ENCODE measurements around the gene GBGT1. TPM values are rescaled to one million over a fixed set of nuclear protein-coding genes. Genes with fewer than 3 reads are reported as not detected.

The GBGT1 gene
- total and polyA plus RNA-seq, 2 experiments from 2014 or later = 4.0 to 10.1 TPM

GRCh38 chr9:133116346-133117231 lies 47.1 kb downstream of the GBGT1 start:
- Histone ChIP-seq H3K27me3 (no peaks in the 10 kb centered on the region), H3K27ac (no peak overlapping the region), H3K4me3 (no peak overlapping the region), H3K4me1 (ENCODE audit: insufficient read depth) (peaks cover 46% of the 10 kb centered on the region), H3K9me2 (replicated peaks; ENCODE audit: insufficient read depth) (no peaks in the 10 kb centered on the region), H3K9me3 (ENCODE audit: low read depth) (no peaks in the 10 kb centered on the region), H2AFZ (no peak overlapping the region), H3K79me2 (peaks cover 80% of the 10 kb centered on the region), H3K36me3 (replicated peaks; ENCODE audit: insufficient read depth, low read depth) (no peaks in the 10 kb centered on the region), H4K20me1 (ENCODE audit: insufficient read depth, poor library complexity, severe bottlenecking) (peaks cover 67% of the 10 kb centered on the region), H3K4me2 (no peak overlapping the region)
- WGBS (ENCODE audit: low lambda C conversion rate, missing lambda C conversion rate) = 97% methylated on average over 20 of the region's 20 CpGs
- TF ChIP-seq EZH2 (IDR thresholded peaks at IDR 0.05; ENCODE audit: borderline replicate concordance) (no peak), CTCF (IDR thresholded peaks at IDR 0.05; ENCODE audit: poor library complexity) (no peak), EZH2phosphoT487 (IDR thresholded peaks at IDR 0.05; ENCODE audit: low read depth, severe bottlenecking, unreplicated experiment) (no peak)
- DNase-seq (ENCODE audit: low spot score) = no peak

DNA sequence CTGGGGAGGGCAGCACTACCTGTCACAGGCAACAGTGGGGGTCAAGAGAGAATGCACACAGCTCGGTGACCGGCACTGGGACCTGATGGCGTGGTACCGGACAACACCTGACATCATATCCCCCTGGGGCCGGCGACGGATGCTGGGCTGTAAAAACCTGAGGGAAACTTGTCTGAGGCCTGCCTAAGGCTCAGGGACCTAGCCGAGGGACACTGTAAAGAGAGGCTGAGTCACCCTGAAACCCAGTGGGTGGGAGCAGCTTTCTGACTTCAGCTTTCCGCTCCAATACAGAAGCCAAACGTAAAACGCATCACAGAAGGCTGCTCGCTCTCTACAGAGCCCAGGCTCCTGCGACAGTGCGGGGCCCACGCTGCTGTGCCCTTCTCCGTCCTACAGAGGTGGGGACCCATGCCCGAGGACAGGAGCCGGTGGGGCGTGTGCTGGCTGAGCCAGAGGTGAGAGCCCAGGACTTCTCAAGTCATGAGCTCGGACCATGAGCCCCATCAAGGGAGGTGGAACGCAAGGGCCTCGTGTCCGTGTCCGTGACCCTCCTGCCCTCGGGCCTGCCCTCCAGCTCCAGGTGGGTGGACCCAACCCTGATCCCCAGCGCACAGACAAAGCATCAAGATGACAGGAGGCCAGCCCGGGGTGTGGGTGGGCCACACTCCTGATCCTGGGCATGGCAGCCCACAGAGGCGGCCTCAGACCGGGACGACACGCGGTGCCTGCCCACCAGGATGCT lies 47.9 kb downstream of the GBGT1 start:
- H2AFZ ChIP-seq = no peak overlapping the region
- no peaks in the 10 kb centered on the region for H3K36me3 ChIP-seq (replicated peaks; ENCODE audit: insufficient read depth, low read depth)
- DNase-seq (ENCODE audit: low spot score) = no peak
- H3K79me2 ChIP-seq = peaks cover 80% of the 10 kb centered on the region
- no peaks in the 10 kb centered on the region for H3K27me3 ChIP-seq
- peaks cover 67% of the 10 kb centered on the region for H4K20me1 ChIP-seq (ENCODE audit: insufficient read depth, poor library complexity, severe bottlenecking)
- TF ChIP-seq CTCF (IDR thresholded peaks at IDR 0.05; ENCODE audit: poor library complexity) (no peak), EZH2 (IDR thresholded peaks at IDR 0.05; ENCODE audit: borderline replicate concordance) (no peak), EZH2phosphoT487 (IDR thresholded peaks at IDR 0.05; ENCODE audit: low read depth, severe bottlenecking, unreplicated experiment) (no peak)
- H3K27ac ChIP-seq = no peak overlapping the region
- H3K9me2 ChIP-seq (replicated peaks; ENCODE audit: insufficient read depth) = no peaks in the 10 kb centered on the region
- H3K4me1 ChIP-seq (ENCODE audit: insufficient read depth) = peaks cover 46% of the 10 kb centered on the region
- H3K9me3 ChIP-seq (ENCODE audit: low read depth) = no peaks in the 10 kb centered on the region
- no peak overlapping the region for H3K4me3 ChIP-seq
- no peak overlapping the region for H3K4me2 ChIP-seq
- WGBS (ENCODE audit: low lambda C conversion rate, missing lambda C conversion rate) = 90% methylated on average over 27 of the region's 32 CpGs

- Histone ChIP-seq H3K27ac (peak overlapping the region; percentile 66), H2AFZ (no peak overlapping the region), H3K36me3 (replicated peaks; ENCODE audit: insufficient read depth, low read depth) (no peaks in the 10 kb centered on the region), H3K9me3 (ENCODE audit: low read depth) (no peaks in the 10 kb centered on the region), H3K79me2 (peaks cover 81% of the 10 kb centered on the region), H3K9me2 (replicated peaks; ENCODE audit: insufficient read depth) (no peaks in the 10 kb centered on the region), H3K4me1 (ENCODE audit: insufficient read depth) (peaks cover 41% of the 10 kb centered on the region), H3K4me2 (no peak overlapping the region), H3K4me3 (no peak overlapping the region), H4K20me1 (ENCODE audit: insufficient read depth, poor library complexity, severe bottlenecking) (peaks cover 69% of the 10 kb centered on the region), H3K27me3 (no peaks in the 10 kb centered on the region)
- 89% methylated on average over 19 of the region's 19 CpGs for WGBS (ENCODE audit: low lambda C conversion rate, missing lambda C conversion rate)
- TF ChIP-seq CTCF (IDR thresholded peaks at IDR 0.05; ENCODE audit: poor library complexity) = no peak
- no peak for TF ChIP-seq EZH2 (IDR thresholded peaks at IDR 0.05; ENCODE audit: borderline replicate concordance)
- TF ChIP-seq EZH2phosphoT487 (IDR thresholded peaks at IDR 0.05; ENCODE audit: low read depth, severe bottlenecking, unreplicated experiment) = no peak
- no peak for DNase-seq (ENCODE audit: low spot score)
These were observed 48.7 kb downstream of the GBGT1 start for GRCh38 chr9:133114886-133115603.

Measured in hepatocyte (in vitro differentiated cells).